Measurements from ENCODE around the gene SMYD3. TPM values are rescaled to one million over a fixed set of nuclear protein-coding genes. Genes with fewer than 3 reads are reported as not detected.

The SMYD3 gene
- total and polyA plus RNA-seq, 2 experiments from 2014 or later: 30.8 to 68.5 TPM

DNA sequence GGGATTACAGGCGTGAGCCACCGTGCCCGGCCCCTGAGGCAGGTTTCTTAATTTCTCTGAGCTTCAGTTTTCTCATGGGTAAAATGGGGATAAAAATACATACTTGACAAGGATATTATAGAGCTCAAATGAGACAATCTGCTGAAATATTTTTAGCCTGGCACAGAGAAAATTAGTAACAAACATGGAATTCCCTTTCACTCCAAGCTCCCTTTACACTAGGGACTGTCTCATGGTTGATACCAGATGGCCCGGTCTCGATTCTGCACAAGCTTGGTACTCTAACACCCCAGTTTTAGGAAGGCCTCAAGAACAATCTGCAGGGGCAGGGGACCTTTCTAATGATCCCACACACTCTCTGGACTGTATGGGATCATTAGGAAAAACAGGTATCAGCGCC is 671.7 kb downstream of the SMYD3 start:
- Histone ChIP-seq H3K9me3 (ENCODE audit: low read depth) (no peaks in the 10 kb centered on the region), H2AFZ (no peak overlapping the region)

DNA sequence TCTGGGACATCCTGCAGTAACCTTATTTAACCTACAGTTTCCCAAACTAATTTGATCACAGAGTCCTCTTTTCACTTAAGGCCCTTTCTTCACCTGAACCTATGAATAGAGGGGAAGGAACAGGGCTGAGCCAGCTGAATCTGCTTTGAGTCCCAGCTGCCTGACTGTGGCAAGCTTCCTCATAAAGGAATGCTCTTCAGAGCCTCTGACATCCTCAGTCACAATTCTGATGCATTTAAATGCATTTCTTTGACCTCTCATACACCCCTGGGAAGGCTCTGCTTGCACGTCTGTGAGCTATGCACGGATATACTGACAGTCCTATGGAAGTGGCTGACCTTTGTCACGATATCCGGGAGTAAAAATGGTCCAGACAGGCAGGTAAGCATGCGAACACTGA is 673.1 kb downstream of the SMYD3 start:
- H3K4me2 ChIP-seq: no peak overlapping the region
- no peak overlapping the region for H3K4me3 ChIP-seq
- no peaks in the 10 kb centered on the region for H3K27me3 ChIP-seq
- H3K79me2 ChIP-seq: no peaks in the 10 kb centered on the region
- no peaks in the 10 kb centered on the region for H4K20me1 ChIP-seq (ENCODE audit: insufficient read depth, poor library complexity, severe bottlenecking)
- TF ChIP-seq, protein P1, sequence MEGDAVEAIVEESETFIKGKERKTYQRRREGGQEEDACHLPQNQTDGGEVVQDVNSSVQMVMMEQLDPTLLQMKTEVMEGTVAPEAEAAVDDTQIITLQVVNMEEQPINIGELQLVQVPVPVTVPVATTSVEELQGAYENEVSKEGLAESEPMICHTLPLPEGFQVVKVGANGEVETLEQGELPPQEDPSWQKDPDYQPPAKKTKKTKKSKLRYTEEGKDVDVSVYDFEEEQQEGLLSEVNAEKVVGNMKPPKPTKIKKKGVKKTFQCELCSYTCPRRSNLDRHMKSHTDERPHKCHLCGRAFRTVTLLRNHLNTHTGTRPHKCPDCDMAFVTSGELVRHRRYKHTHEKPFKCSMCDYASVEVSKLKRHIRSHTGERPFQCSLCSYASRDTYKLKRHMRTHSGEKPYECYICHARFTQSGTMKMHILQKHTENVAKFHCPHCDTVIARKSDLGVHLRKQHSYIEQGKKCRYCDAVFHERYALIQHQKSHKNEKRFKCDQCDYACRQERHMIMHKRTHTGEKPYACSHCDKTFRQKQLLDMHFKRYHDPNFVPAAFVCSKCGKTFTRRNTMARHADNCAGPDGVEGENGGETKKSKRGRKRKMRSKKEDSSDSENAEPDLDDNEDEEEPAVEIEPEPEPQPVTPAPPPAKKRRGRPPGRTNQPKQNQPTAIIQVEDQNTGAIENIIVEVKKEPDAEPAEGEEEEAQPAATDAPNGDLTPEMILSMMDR (IDR thresholded peaks at IDR 0.05; ENCODE audit: poor library complexity): no peak
- TF ChIP-seq EZH2phosphoT487 (IDR thresholded peaks at IDR 0.05; ENCODE audit: low read depth, severe bottlenecking, unreplicated experiment) (no peak), EZH2 (IDR thresholded peaks at IDR 0.05; ENCODE audit: borderline replicate concordance) (no peak)
- WGBS (ENCODE audit: low lambda C conversion rate, missing lambda C conversion rate): 90% methylated on average over 5 of the region's 5 CpGs
- no peaks in the 10 kb centered on the region for H3K9me3 ChIP-seq (ENCODE audit: low read depth)
- no peaks in the 10 kb centered on the region for H3K9me2 ChIP-seq (replicated peaks; ENCODE audit: insufficient read depth)
- H3K4me1 ChIP-seq (ENCODE audit: insufficient read depth): no peaks in the 10 kb centered on the region
- no peak for DNase-seq (ENCODE audit: low spot score)
- H2AFZ ChIP-seq: no peak overlapping the region
- no peak overlapping the region for H3K27ac ChIP-seq
- H3K36me3 ChIP-seq (replicated peaks; ENCODE audit: insufficient read depth, low read depth): no peaks in the 10 kb centered on the region

More for the DNA sequence above, 671.7 kb downstream of the SMYD3 start:
- 95% methylated on average over 6 of the region's 6 CpGs for WGBS (ENCODE audit: low lambda C conversion rate, missing lambda C conversion rate)
- TF ChIP-seq EZH2phosphoT487 (IDR thresholded peaks at IDR 0.05; ENCODE audit: low read depth, severe bottlenecking, unreplicated experiment): no peak
- TF ChIP-seq, protein P1 (IDR thresholded peaks at IDR 0.05; ENCODE audit: poor library complexity): no peak
- TF ChIP-seq EZH2 (IDR thresholded peaks at IDR 0.05; ENCODE audit: borderline replicate concordance): no peak
- Histone ChIP-seq H3K9me2 (replicated peaks; ENCODE audit: insufficient read depth) (no peaks in the 10 kb centered on the region), H3K4me2 (no peak overlapping the region), H3K4me3 (no peak overlapping the region), H4K20me1 (ENCODE audit: insufficient read depth, poor library complexity, severe bottlenecking) (no peaks in the 10 kb centered on the region), H3K27me3 (no peaks in the 10 kb centered on the region), H3K27ac (no peak overlapping the region), H3K36me3 (replicated peaks; ENCODE audit: insufficient read depth, low read depth) (no peaks in the 10 kb centered on the region), H3K79me2 (no peaks in the 10 kb centered on the region), H3K4me1 (ENCODE audit: insufficient read depth) (no peaks in the 10 kb centered on the region)
- no peak for DNase-seq (ENCODE audit: low spot score)

DNA sequence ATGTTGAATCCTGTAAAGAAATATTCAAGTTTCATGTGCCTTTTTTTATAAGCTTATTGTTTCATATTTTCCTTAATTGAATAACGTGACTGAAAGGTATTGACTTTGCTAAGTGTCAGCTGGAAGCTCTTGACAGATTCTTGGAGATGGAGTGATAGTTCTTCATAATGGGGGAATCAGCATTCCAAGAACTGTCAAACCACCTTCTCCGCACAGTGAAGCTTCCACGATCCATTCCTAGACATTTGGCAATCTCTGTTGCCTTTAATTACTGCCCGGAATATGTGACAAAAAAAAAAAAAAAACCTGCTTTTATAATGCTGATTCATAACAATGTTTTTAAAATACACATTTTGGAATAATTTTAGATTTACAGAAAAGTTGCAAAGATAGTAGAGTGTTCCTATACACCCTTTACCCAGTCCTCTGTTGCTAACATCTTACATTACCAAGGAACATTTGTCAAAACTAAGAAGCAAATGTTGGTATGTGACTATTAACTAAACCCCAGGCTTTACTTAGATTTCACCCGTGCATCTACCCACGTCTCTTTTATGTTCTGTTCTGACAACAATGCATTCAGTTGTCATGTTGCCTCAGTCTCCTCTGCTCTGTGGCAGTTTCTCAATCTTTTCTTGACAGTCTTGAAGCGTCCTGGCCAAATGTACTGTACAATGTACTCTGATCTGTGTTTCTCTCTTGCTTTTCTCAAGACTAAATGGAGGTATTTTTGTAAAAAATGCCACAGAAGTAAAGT is 674.1 kb downstream of the SMYD3 start:
- no peaks in the 10 kb centered on the region for H3K36me3 ChIP-seq (replicated peaks; ENCODE audit: insufficient read depth, low read depth)
- H3K4me1 ChIP-seq (ENCODE audit: insufficient read depth): no peaks in the 10 kb centered on the region
- no peak overlapping the region for H3K27ac ChIP-seq
- H2AFZ ChIP-seq: no peak overlapping the region
- H3K4me3 ChIP-seq: no peak overlapping the region
- H3K9me3 ChIP-seq (ENCODE audit: low read depth): no peaks in the 10 kb centered on the region
- TF ChIP-seq EZH2 (IDR thresholded peaks at IDR 0.05; ENCODE audit: borderline replicate concordance) (no peak), EZH2phosphoT487 (IDR thresholded peaks at IDR 0.05; ENCODE audit: low read depth, severe bottlenecking, unreplicated experiment) (no peak)
- TF ChIP-seq, protein P1 (IDR thresholded peaks at IDR 0.05; ENCODE audit: poor library complexity): no peak
- no peaks in the 10 kb centered on the region for H3K27me3 ChIP-seq
- no peaks in the 10 kb centered on the region for H3K79me2 ChIP-seq
- no peaks in the 10 kb centered on the region for H4K20me1 ChIP-seq (ENCODE audit: insufficient read depth, poor library complexity, severe bottlenecking)
- DNase-seq (ENCODE audit: low spot score): no peak
- 90% methylated on average over 7 of the region's 7 CpGs for WGBS (ENCODE audit: low lambda C conversion rate, missing lambda C conversion rate)
- H3K4me2 ChIP-seq: no peak overlapping the region
- H3K9me2 ChIP-seq (replicated peaks; ENCODE audit: insufficient read depth): no peaks in the 10 kb centered on the region

Data from hepatocyte (in vitro differentiated cells).